ENCODE measurements around the gene PRKN.

GRCh38 chr6:162123797-162124196 is 603.8 kb downstream of the PRKN start:
- TF ChIP-seq, protein P1, sequence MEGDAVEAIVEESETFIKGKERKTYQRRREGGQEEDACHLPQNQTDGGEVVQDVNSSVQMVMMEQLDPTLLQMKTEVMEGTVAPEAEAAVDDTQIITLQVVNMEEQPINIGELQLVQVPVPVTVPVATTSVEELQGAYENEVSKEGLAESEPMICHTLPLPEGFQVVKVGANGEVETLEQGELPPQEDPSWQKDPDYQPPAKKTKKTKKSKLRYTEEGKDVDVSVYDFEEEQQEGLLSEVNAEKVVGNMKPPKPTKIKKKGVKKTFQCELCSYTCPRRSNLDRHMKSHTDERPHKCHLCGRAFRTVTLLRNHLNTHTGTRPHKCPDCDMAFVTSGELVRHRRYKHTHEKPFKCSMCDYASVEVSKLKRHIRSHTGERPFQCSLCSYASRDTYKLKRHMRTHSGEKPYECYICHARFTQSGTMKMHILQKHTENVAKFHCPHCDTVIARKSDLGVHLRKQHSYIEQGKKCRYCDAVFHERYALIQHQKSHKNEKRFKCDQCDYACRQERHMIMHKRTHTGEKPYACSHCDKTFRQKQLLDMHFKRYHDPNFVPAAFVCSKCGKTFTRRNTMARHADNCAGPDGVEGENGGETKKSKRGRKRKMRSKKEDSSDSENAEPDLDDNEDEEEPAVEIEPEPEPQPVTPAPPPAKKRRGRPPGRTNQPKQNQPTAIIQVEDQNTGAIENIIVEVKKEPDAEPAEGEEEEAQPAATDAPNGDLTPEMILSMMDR (IDR thresholded peaks at IDR 0.05; ENCODE audit: poor library complexity, severe bottlenecking), result peak; percentile 38
- no peak for TF ChIP-seq POLR2AphosphoS5 (IDR thresholded peaks at IDR 0.05)
- TF ChIP-seq TAF1 (IDR thresholded peaks at IDR 0.05; ENCODE audit: low read depth), result no peak
- peak; percentile 31 for TF ChIP-seq SMC3 (conservative IDR thresholded peaks at IDR 0.05; ENCODE audit: poor library complexity)
- TF ChIP-seq REST (IDR thresholded peaks at IDR 0.05; ENCODE audit: borderline replicate concordance), result no peak
- no peak for TF ChIP-seq EZH2 (IDR thresholded peaks at IDR 0.05; ENCODE audit: borderline replicate concordance, insufficient read depth, low read length, poor library complexity, severe bottlenecking)

All from neural cell (in vitro differentiated cells).